HEK293 (cell line): Measurements from ENCODE around the gene POLDIP2.
"Not testable (repeated sequence)": the region's sequence is repeated elsewhere in the genome, so short reads cannot be mapped to it uniquely, and the experiment has no call there.

Source experiments
- CTCF ChIA-PET: fragments of 350-600 bp; formaldehyde crosslinking; extraction: SDS; loops from one replicate; lab custom pipeline; 2021; ENCODE audit warnings: antibody characterized with exemption; lab: Yijun Ruan, JAX
- POLR2A ChIA-PET: fragments of 300-600 bp; formaldehyde crosslinking; extraction: SDS; loops from one replicate; lab custom pipeline; 2020; ENCODE audit warnings: antibody characterized with exemption, inconsistent platforms; lab: Yijun Ruan, JAX
- H3K27ac ChIP-seq: fragments of 200-500 bp; sonication (Bioruptor generic); 2 replicates; pipeline ENCODE4 v1.5.1; 2014; ENCODE audit warnings: low read depth, low read length, control low read depth, inconsistent platforms; ENCODE audit errors: extremely low read depth
- H3K36me3 ChIP-seq, 2 experiments: fragments of 200-500 bp in 1 of 2; sonication (Bioruptor generic) in 1 of 2; 1 replicate in 1 of 2; 2 replicates in 1 of 2; pipeline ENCODE4 v1.5.1; 2014 to 2017; ENCODE audit warnings: inconsistent platforms in 2 of 2, low read length in 2 of 2; ENCODE audit not compliant: control insufficient read depth in 2 of 2, insufficient read depth in 1 of 2
- H3K4me1 ChIP-seq: fragments of 200-500 bp; sonication (Bioruptor generic); 2 replicates; pipeline ENCODE4 v1.5.1; 2014; ENCODE audit warnings: mild to moderate bottlenecking, low read length, inconsistent platforms; ENCODE audit not compliant: control insufficient read depth, insufficient read depth
- H3K4me3 ChIP-seq: 2 replicates; pipeline ENCODE4 v1.5.1; 2011; ENCODE audit warnings: low read depth, mild to moderate bottlenecking, control low read depth, low read length, moderate library complexity
- H3K9me3 ChIP-seq: fragments of 200-500 bp; sonication (Bioruptor generic); 2 replicates; pipeline ENCODE4 v1.5.1; 2014; ENCODE audit warnings: low read depth, low read length, inconsistent platforms; ENCODE audit not compliant: control insufficient read depth, insufficient read depth
- GLI4 ChIP-seq: fragments of 450-650 bp; formaldehyde crosslinking; IDR thresholded peaks from 2 replicates; pipeline ENCODE4 v1.5.1; 2016; ENCODE audit warnings: missing biosample characterization, missing genetic modification characterization
- MYNN ChIP-seq: fragments of 450-650 bp; formaldehyde crosslinking; IDR thresholded peaks from 2 replicates; pipeline ENCODE4 v1.5.1; 2016; ENCODE audit warnings: missing biosample characterization, missing genetic modification characterization, borderline replicate concordance
- PRDM1 ChIP-seq: fragments of 450-650 bp; formaldehyde crosslinking; IDR thresholded peaks from 2 replicates; pipeline ENCODE4; 2016; ENCODE audit warnings: missing biosample characterization, missing genetic modification characterization
- SCRT1 ChIP-seq: fragments of 450-650 bp; formaldehyde crosslinking; IDR thresholded peaks from 2 replicates; pipeline ENCODE4 v1.5.1; 2016; ENCODE audit warnings: missing biosample characterization, missing genetic modification characterization, borderline replicate concordance
- ZBTB6 ChIP-seq: fragments of 450-650 bp; formaldehyde crosslinking; IDR thresholded peaks from 2 replicates; pipeline ENCODE4 v1.5.1; 2017; ENCODE audit warnings: missing biosample characterization, missing genetic modification characterization
- ZNF132 ChIP-seq: fragments of 450-650 bp; formaldehyde crosslinking; IDR thresholded peaks from 2 replicates; pipeline ENCODE4 v1.5.1; 2017; ENCODE audit warnings: missing biosample characterization, missing genetic modification characterization, borderline replicate concordance
- ZNF362 ChIP-seq: fragments of 450-650 bp; formaldehyde crosslinking; IDR thresholded peaks from 2 replicates; pipeline ENCODE4 v1.5.1; 2016; ENCODE audit warnings: missing biosample characterization, missing genetic modification characterization
- ZNF426 ChIP-seq: fragments of 450-650 bp; formaldehyde crosslinking; IDR thresholded peaks from 2 replicates; pipeline ENCODE4 v1.5.1; 2017; ENCODE audit warnings: missing biosample characterization, missing genetic modification characterization, mild to moderate bottlenecking, inconsistent platforms, moderate library complexity
- ZNF488 ChIP-seq: fragments of 450-650 bp; formaldehyde crosslinking; IDR thresholded peaks from 2 replicates; pipeline ENCODE4 v1.5.1; 2016; ENCODE audit warnings: missing biosample characterization, missing genetic modification characterization
- ZNF514 ChIP-seq: fragments of 450-650 bp; formaldehyde crosslinking; IDR thresholded peaks from 2 replicates; pipeline ENCODE4 v1.5.1; 2016; ENCODE audit warnings: missing biosample characterization, missing genetic modification characterization
- ZNF560 ChIP-seq: fragments of 450-650 bp; formaldehyde crosslinking; IDR thresholded peaks from 2 replicates; pipeline ENCODE4 v1.5.1; 2017; ENCODE audit warnings: missing biosample characterization, missing genetic modification characterization, borderline replicate concordance
- ZNF664 ChIP-seq: fragments of 450-650 bp; formaldehyde crosslinking; IDR thresholded peaks from 2 replicates; pipeline ENCODE4 v1.5.1; 2016; ENCODE audit warnings: missing biosample characterization, missing genetic modification characterization
- ZNF701 ChIP-seq: fragments of 450-650 bp; formaldehyde crosslinking; IDR thresholded peaks from 2 replicates; pipeline ENCODE4 v1.5.1; 2016; ENCODE audit warnings: missing biosample characterization, missing genetic modification characterization
- ZNF704 ChIP-seq: fragments of 450-650 bp; formaldehyde crosslinking; IDR thresholded peaks from 2 replicates; pipeline ENCODE4 v1.5.1; 2016; ENCODE audit warnings: missing biosample characterization, missing genetic modification characterization
- ZNF785 ChIP-seq: fragments of 450-650 bp; formaldehyde crosslinking; IDR thresholded peaks from 2 replicates; pipeline ENCODE4 v1.5.1; 2016; ENCODE audit warnings: missing biosample characterization, missing genetic modification characterization

POLDIP2 gene

GRCh38 chr17:28338769-28339212, 18.5 kb downstream of the POLDIP2 start:
- H3K4me3 ChIP-seq, H3K9me3 ChIP-seq, H3K27ac ChIP-seq: not testable (repeated sequence)
- peaks cover 5 to 48% of the 10 kb centered on the region in 2 experiments; a peak in 1 of 3 replicates for H3K36me3 ChIP-seq
- ChIA-PET CTCF (interaction anchor here (0.7 to 1.0 kb wide), 3 partner anchors 9 to 510 kb away, joined by 3 to 6 read pairs (median 3); no protein-coding TSS in a partner anchor), POLR2A (interaction anchor here (1.3 to 1.6 kb wide), 2 partner anchors 10 to 18 kb away, joined by 3 to 7 read pairs; partner anchors contain the start of gene POLDIP2)
- peaks cover 14% of the 10 kb centered on the region for H3K4me1 ChIP-seq
- peak; percentile 18; the same call in 1 of the 2 replicates for TF ChIP-seq ZNF362 (tag by site-specific recombination)

- H3K4me1 ChIP-seq = peaks cover 14% of the 10 kb centered on the region
- POLR2A ChIA-PET = interaction anchor here (1.0 to 1.6 kb wide), 3 partner anchors 9 to 19 kb away, joined by 3 to 8 read pairs (median 7); partner anchors contain the start of gene POLDIP2
- no peaks in the 10 kb centered on the region for H3K9me3 ChIP-seq
- H3K36me3 ChIP-seq = peaks cover 5 to 42% of the 10 kb centered on the region in 2 experiments; a peak in 1 of 3 replicates
- CTCF ChIA-PET = interaction anchor here (0.7 to 1.0 kb wide), 3 partner anchors 10 to 510 kb away, joined by 3 to 6 read pairs (median 3); no protein-coding TSS in a partner anchor
- H3K27ac ChIP-seq = no peak overlapping the region
- no peak overlapping the region for H3K4me3 ChIP-seq
- TF ChIP-seq ZNF664 (tag by site-specific recombination) (peak; percentile 57; the same call in 1 of the 2 replicates), SCRT1 (tag by site-specific recombination) (no peak), PRDM1 (tag by site-specific recombination) (0 out of 2 replicates have a peak, but pooled peaks have one; percentile 19), ZNF560 (tag by site-specific recombination) (no peak), ZNF132 (tag by site-specific recombination) (no peak), ZNF488 (tag by site-specific recombination) (no peak), ZNF785 (tag by site-specific recombination) (no peak), ZNF426 (tag by site-specific recombination) (no peak), ZNF514 (tag by site-specific recombination) (no peak), ZNF704 (no peak), ZBTB6 (no peak), MYNN (tag by site-specific recombination) (no peak), GLI4 (tag by site-specific recombination) (no peak), ZNF701 (tag by site-specific recombination) (no peak)
These were observed 19.1 kb downstream of the POLDIP2 start for GRCh38 chr17:28338056-28338768.
